KMS-11 (cell line): Measurements from ENCODE around the gene KRT33A.
"Not testable (repeated sequence)": the region's sequence is repeated elsewhere in the genome, so short reads cannot be mapped to it uniquely, and the experiment has no call there.

Experiments used
- H2AFZ ChIP-seq: fragments of 200-600 bp; sonication (generic); 2 replicates; pipeline ENCODE4 v1.6.1; 2016; ENCODE audit warnings: antibody characterized with exemption, mixed run types, low read depth
- H3K27ac ChIP-seq: fragments of 200-600 bp; sonication (generic); 2 replicates; pipeline ENCODE4 v1.6.1; 2016; ENCODE audit warnings: mild to moderate bottlenecking, mixed run types
- H3K27me3 ChIP-seq: fragments of 200-600 bp; sonication (generic); 2 replicates; pipeline ENCODE4 v1.6.1; 2017; ENCODE audit warnings: mild to moderate bottlenecking, low read depth, mixed run types, moderate library complexity; ENCODE audit not compliant: insufficient read depth
- H3K36me3 ChIP-seq: fragments of 200-600 bp; sonication (generic); 2 replicates; pipeline ENCODE4 v1.6.1; 2017; ENCODE audit warnings: mild to moderate bottlenecking, mixed run types; ENCODE audit not compliant: insufficient read depth
- H3K4me1 ChIP-seq: fragments of 200-600 bp; sonication (generic); 2 replicates; pipeline ENCODE4 v1.6.1; 2016; ENCODE audit warnings: mild to moderate bottlenecking, low read depth, mixed run types; ENCODE audit not compliant: poor library complexity, severe bottlenecking
- H3K4me2 ChIP-seq: fragments of 200-600 bp; sonication (generic); 2 replicates; pipeline ENCODE4 v1.7.0; 2016; ENCODE audit warnings: mild to moderate bottlenecking, mixed run types
- H3K4me3 ChIP-seq: fragments of 200-600 bp; sonication (generic); IDR thresholded peaks from 2 replicates; pipeline ENCODE4 v1.6.1; 2017; ENCODE audit warnings: low read depth, low read length, mixed read lengths; ENCODE audit not compliant: insufficient read depth
- H3K79me2 ChIP-seq: fragments of 200-600 bp; sonication (generic); 2 replicates; pipeline ENCODE4 v1.6.1; 2016; ENCODE audit warnings: low read depth, mixed run types; ENCODE audit not compliant: insufficient read depth
- H3K9ac ChIP-seq: fragments of 200-600 bp; sonication (generic); 2 replicates; pipeline ENCODE4 v1.6.1; 2016; ENCODE audit warnings: mild to moderate bottlenecking, mixed run types
- H4K20me1 ChIP-seq: fragments of 200-600 bp; sonication (generic); 2 replicates; pipeline ENCODE4 v1.6.1; 2016; ENCODE audit warnings: mild to moderate bottlenecking, mixed run types; ENCODE audit not compliant: insufficient read depth
- TF ChIP-seq, protein P1 (sequence below): fragments of 200-600 bp; sonication (generic); conservative IDR thresholded peaks from 2 replicates; pipeline ENCODE4 v1.6.1; 2017; ENCODE audit warnings: low read depth, mild to moderate bottlenecking, antibody characterized with exemption, low read length, moderate library complexity, mixed read lengths

KRT33A gene

DNA sequence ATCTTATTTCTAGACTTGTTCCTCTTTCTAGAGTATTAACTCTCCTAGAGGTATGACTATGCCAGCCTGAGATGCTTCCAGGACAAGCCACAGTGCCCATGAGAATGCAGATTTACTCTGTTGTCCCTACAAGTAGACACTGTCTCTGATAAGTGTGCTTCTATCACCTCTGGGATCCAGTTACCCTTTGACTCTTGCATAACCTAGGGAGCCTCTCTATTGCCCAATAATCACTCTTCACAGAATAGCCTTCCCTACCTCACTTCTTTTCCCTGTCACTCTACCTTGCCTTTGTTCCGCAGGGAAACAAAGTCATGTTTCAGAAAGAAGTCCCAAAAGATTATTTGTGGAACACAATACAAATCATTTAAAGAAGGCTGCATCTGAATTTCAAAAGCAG is 33.1 kb upstream of the KRT33A start:
- H3K79me2 ChIP-seq, result no peaks in the 10 kb centered on the region
- no peaks in the 10 kb centered on the region for H3K27me3 ChIP-seq
- H3K4me2 ChIP-seq, result no peak overlapping the region
- no peak overlapping the region for H3K27ac ChIP-seq
- no peaks in the 10 kb centered on the region for H3K4me1 ChIP-seq
- H3K9ac ChIP-seq, result no peak overlapping the region
- H2AFZ ChIP-seq, result no peak overlapping the region
- H4K20me1 ChIP-seq, result no peaks in the 10 kb centered on the region
- H3K36me3 ChIP-seq, result no peaks in the 10 kb centered on the region
- H3K4me3 ChIP-seq, result no peak overlapping the region
- TF ChIP-seq, protein P1, sequence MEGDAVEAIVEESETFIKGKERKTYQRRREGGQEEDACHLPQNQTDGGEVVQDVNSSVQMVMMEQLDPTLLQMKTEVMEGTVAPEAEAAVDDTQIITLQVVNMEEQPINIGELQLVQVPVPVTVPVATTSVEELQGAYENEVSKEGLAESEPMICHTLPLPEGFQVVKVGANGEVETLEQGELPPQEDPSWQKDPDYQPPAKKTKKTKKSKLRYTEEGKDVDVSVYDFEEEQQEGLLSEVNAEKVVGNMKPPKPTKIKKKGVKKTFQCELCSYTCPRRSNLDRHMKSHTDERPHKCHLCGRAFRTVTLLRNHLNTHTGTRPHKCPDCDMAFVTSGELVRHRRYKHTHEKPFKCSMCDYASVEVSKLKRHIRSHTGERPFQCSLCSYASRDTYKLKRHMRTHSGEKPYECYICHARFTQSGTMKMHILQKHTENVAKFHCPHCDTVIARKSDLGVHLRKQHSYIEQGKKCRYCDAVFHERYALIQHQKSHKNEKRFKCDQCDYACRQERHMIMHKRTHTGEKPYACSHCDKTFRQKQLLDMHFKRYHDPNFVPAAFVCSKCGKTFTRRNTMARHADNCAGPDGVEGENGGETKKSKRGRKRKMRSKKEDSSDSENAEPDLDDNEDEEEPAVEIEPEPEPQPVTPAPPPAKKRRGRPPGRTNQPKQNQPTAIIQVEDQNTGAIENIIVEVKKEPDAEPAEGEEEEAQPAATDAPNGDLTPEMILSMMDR, result no peak

DNA sequence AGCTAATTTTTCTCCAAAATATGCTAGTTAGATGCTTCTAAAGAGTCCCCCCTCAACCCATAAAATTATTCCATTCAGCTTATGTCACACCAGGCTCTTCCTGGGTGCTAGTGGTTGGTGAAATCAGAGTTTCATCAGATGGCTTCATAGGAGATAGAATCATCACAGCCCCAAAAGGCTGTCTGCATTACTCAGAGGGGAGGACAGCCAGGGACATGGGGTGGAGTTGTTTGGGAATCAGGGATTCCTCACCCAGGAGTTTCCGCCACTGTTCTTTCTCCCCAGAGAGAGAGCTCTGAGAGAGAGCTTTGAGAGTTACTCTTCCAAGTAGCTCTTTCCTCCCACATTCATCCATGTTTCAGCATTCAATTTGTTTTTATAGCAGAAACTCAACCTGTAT is 31.8 kb upstream of the KRT33A start:
- Histone ChIP-seq H3K9ac (no peak overlapping the region), H3K36me3 (no peaks in the 10 kb centered on the region), H2AFZ (no peak overlapping the region), H3K4me2 (no peak overlapping the region), H4K20me1 (no peaks in the 10 kb centered on the region), H3K27me3 (no peaks in the 10 kb centered on the region), H3K4me1 (no peaks in the 10 kb centered on the region), H3K4me3 (no peak overlapping the region), H3K79me2 (no peaks in the 10 kb centered on the region), H3K27ac (no peak overlapping the region)
- TF ChIP-seq, protein P1, result no peak

DNA sequence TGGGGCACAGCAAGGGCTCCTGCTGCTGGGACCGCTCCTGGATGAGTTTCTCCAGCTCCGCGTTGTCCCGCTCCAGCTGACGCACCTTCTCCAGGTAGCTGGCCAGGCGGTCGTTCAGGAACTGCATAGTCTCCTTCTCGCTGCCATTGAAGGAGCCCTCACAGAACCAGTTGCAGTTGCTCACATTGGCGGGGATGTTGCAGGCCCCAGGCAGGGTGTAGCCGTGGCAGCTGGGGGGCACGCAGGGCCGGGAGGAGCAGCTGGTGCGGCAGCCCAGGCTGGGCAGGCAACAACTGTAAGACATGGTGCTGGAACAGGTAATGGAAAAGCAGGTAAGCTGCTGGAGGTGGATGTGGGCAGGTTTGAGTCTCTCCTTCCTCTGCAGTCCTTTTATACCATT is 31.3 kb upstream of the KRT33A start, which contains the start of gene KRT34:
Gene KRT34, minus strand, starts transcription at position 364 of the 400 bp plus-strand sequence. Its CDS starts 60 bp downstream, at position 304.
- not testable (repeated sequence) for H4K20me1 ChIP-seq, H3K79me2 ChIP-seq, H3K36me3 ChIP-seq, H3K27ac ChIP-seq, H2AFZ ChIP-seq, H3K4me3 ChIP-seq, H3K4me1 ChIP-seq, H3K9ac ChIP-seq, H3K4me2 ChIP-seq, H3K27me3 ChIP-seq

DNA sequence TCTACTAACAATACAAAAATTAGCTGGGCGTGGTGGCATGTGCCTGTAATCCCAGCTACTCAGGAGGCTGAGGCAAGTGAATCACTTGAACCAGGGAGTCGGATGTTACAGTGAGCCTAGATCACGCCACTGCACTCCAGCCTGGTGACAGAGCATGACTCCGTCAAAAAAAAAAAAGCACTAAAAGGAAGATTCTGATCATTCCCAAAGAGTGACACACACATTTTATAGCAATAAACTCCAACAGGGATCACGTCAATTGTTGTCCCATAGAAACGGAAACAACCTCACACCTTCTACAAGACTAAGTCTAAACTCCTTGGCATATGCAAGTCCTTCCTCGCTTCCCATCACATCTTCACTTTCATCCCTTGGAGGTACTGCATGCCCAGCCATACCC is 29.5 kb upstream of the KRT33A start:
- H3K9ac ChIP-seq, H3K4me1 ChIP-seq, H2AFZ ChIP-seq, H3K27me3 ChIP-seq, H3K4me2 ChIP-seq, H3K79me2 ChIP-seq, H3K27ac ChIP-seq, H3K36me3 ChIP-seq, H3K4me3 ChIP-seq, H4K20me1 ChIP-seq: not testable (repeated sequence)

DNA sequence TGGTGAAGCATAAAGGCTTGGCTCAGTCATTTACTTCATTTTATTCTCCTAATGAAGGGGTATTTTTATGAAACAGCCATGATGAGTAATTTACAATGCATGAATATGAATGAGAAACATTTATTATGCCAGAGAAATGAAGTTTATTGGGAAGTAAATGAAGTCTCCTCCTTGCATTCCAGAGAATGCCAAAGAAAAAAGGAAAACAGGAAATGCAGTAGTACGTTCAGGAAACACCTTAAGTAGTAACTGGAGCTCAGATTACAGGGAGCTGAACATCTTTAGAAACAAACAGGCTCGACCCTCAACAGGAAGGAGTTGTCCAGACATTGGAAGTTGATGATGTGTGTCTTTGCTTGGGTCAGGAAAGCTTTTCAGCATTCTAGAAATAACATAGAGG is 26.9 kb upstream of the KRT33A start:
- no peaks in the 10 kb centered on the region for H3K79me2 ChIP-seq
- no peaks in the 10 kb centered on the region for H3K36me3 ChIP-seq
- H4K20me1 ChIP-seq, result no peaks in the 10 kb centered on the region
- H3K4me2 ChIP-seq, result no peak overlapping the region
- no peaks in the 10 kb centered on the region for H3K27me3 ChIP-seq
- H3K4me3 ChIP-seq, result no peak overlapping the region
- H3K27ac ChIP-seq, result no peak overlapping the region
- TF ChIP-seq, protein P1, result no peak
- H2AFZ ChIP-seq, result no peak overlapping the region
- H3K9ac ChIP-seq, result no peak overlapping the region
- H3K4me1 ChIP-seq, result no peaks in the 10 kb centered on the region
